Aorta (tissue), 5 donors: ENCODE results near the gene NEDD4L. TPM values are rescaled to one million over a fixed set of nuclear protein-coding genes. Genes with fewer than 3 reads are reported as not detected.

Experiments
- ATAC-seq: fragments of 200-7000 bp; cut with Tn5 transposase; one replicate; pipeline ENCODE4 v1.9.1; 2022; ENCODE audit warnings: moderate library complexity; ENCODE audit not compliant: low FRiP score
- DNase-seq, 2 donors: peaks; one replicate each; pipeline ENCODE4 v3.0.0-alpha.2; 2020
- H3K27ac ChIP-seq, 2 donors: one replicate each; pipeline ENCODE4 v1.5.1; 2013; ENCODE audit warnings: low read length in 2 of 2, mild to moderate bottlenecking in 2 of 2, moderate library complexity in 2 of 2, control low read depth in 1 of 2, inconsistent platforms in 1 of 2, low read depth in 1 of 2
- H3K27me3 ChIP-seq, 2 donors: one replicate each; pipeline ENCODE4 v1.6.1; 2013; ENCODE audit warnings: control low read depth in 1 of 2, low read length in 1 of 2, mild to moderate bottlenecking in 1 of 2, moderate library complexity in 1 of 2; ENCODE audit not compliant: insufficient read depth in 2 of 2, control insufficient read depth in 1 of 2
- H3K36me3 ChIP-seq, 2 donors: one replicate each; pipeline ENCODE4 v1.6.1; 2013; ENCODE audit warnings: control low read depth in 1 of 2, low read length in 1 of 2, mild to moderate bottlenecking in 1 of 2; ENCODE audit not compliant: insufficient read depth in 2 of 2, control insufficient read depth in 1 of 2
- H3K4me1 ChIP-seq, 2 donors: one replicate each; pipeline ENCODE4 v1.6.1; 2013; ENCODE audit warnings: low read length in 2 of 2, control low read depth in 1 of 2, mild to moderate bottlenecking in 1 of 2, moderate library complexity in 1 of 2; ENCODE audit not compliant: insufficient read depth in 2 of 2, control insufficient read depth in 1 of 2
- H3K4me3 ChIP-seq, 2 donors: one replicate each; pipeline ENCODE4 v1.5.1; 2013; ENCODE audit warnings: low read length in 2 of 2, control low read depth in 1 of 2, mild to moderate bottlenecking in 1 of 2
- H3K9me3 ChIP-seq: one replicate; pipeline ENCODE4 v1.6.1; 2013; ENCODE audit warnings: mild to moderate bottlenecking, low read length; ENCODE audit not compliant: control insufficient read depth
- WGBS, 2 donors: extraction: QIAGEN DNeasy Blood & Tissue Kit; methylation state at CpG; one replicate each; pipeline ENCODE4 v1.1.7; 2013; 5-methylcytosine and 5-hydroxymethylcytosine counted together
- intact Hi-C, 2 donors: fragments of 100-400 bp; cut with DNase I; formaldehyde crosslinking; loops; one replicate each; pipeline versions ENCODE4 v1.14.2 to v1.15.0; 2022
- polyA plus RNA-seq, 2 donors: library from polyadenylated mRNA; stranded (reverse); fragments of 200-250 nt; gene quantifications; one replicate each; pipeline ENCODE4 v1.2.3, GENCODE V29; 2013
- total RNA-seq, 2 donors: library from RNA; stranded (reverse); fragmentation: NEBNext Ultra II Directional; extraction: Animal tissue kit (Norgen Biotek cat#: 25700); gene quantifications; one replicate each; pipeline ENCODE4 v1.2.1, GENCODE V29; 2021
- donor health status: healthy with polysubstance abuse.
- donor health status: Bipolar disorder and iron deficiency.
- donor health status: DM: no; HTN: no; CAD: no.
- donor health status: DM: no; HTN: no; CAD: no.
- donor health status: DM: yes; HTN: yes; CAD: no.

NEDD4L gene
- total and polyA plus RNA-seq, 4 donors = 4.0 to 24.0 (median 17.8) TPM

DNA sequence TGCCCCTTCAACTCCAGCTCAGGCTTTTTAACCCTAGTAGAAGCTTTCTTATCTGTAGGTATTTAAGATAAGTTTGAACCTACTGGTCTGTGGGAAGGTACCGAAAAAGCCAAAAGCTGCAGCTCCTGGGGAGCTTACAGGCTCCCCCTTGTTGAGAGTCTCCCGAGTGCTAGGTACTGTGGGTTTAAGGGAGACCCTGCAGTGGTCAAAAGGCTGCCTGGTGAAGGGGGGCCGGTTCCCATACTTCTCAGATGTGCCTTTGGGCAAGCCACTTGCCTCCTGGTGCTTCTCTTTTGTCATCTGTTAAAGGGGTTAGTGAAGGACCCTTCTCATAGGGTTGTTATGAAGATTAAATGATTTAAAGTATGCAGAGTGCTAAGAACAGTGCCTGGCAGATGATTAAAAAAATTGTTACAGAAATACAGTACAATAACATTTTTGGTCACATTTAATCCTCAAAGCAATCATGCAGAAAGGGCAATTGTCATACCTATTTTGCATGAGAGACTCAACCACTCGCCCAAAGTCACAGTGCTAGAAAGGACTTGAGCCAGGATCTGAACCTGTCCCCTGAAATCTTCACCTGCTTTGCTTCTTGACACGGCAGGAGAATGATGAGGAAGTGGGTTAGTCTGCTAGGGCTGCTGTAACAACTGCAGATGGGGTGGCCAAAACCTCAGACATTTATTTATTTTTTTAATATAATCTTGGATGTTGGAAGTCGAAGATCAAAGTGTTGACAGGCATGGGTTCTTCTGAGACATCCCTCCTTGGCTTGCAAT lies 62.5 kb downstream of the NEDD4L start:
- WGBS, 2 donors = 88 to 91% methylated on average over 6 of the region's 6 CpGs
- no peak for ATAC-seq
- H3K4me1 ChIP-seq = no peaks in the 10 kb centered on the region

DNA sequence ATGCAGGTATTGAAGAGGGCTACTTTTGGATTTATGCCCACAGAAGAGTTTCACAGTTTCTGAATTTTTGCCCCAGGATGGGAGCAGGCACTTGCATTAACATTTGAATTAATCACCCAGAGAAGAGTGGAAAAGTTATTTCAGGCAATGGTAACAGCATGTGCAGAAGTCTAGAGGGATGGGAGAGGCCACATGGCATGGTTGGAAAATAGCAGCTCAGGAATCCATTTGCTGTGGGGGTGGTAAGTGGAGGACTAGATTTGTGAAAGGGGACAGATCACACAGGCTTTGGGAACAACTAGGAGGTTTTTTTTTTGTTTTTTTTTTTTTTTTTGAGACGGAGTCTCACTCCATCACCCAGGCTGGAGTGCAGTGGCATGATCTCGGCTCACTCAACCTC lies 65.2 kb downstream of the NEDD4L start:
- ATAC-seq = no peak
- 83 to 100% methylated on average over 1 to 2 of the region's 2 CpGs for WGBS, 2 donors
- Histone ChIP-seq H3K9me3 (no peaks in the 10 kb centered on the region), H3K36me3 (no peaks in the 10 kb centered on the region), H3K27me3 (no peaks in the 10 kb centered on the region), H3K27ac (no peak overlapping the region), H3K4me3 (no peak overlapping the region), H3K4me1 (no peaks in the 10 kb centered on the region)
- DNase-seq = no peak
- intact Hi-C loops = no loop called here

More for the DNA sequence above, 62.5 kb downstream of the NEDD4L start:
- H3K27ac ChIP-seq = no peak overlapping the region
- no peaks in the 10 kb centered on the region for H3K9me3 ChIP-seq
- H3K27me3 ChIP-seq = no peaks in the 10 kb centered on the region
- no peak overlapping the region for H3K4me3 ChIP-seq
- H3K36me3 ChIP-seq = no peaks in the 10 kb centered on the region
- intact Hi-C loops = no loop called here
- DNase-seq = no peak

DNA sequence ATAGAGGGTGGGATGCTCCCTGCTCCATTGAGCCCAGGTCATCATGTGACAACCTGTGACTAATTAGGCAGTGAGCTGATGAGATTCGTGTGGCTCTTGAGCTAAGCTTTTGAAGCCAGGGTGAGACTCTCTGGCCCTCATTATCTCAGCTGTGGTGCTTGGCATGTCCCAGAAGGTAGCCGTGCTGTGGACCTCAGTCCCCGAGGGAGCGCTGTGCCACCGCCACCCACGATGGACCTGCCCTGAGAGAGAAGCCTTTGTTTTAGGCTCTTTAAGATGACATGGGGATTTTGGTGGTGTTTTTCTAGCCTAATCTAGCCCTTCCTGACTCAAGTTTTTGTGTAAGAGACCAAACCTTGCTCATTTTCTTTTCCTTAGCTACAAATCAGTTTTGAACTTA lies 66.4 kb downstream of the NEDD4L start:
- Histone ChIP-seq H3K9me3 (no peaks in the 10 kb centered on the region), H3K27ac (no peak overlapping the region), H3K36me3 (no peaks in the 10 kb centered on the region), H3K4me3 (no peak overlapping the region), H3K27me3 (no peaks in the 10 kb centered on the region), H3K4me1 (no peaks in the 10 kb centered on the region)
- WGBS, 2 donors = 62 to 64% methylated on average over 6 of the region's 6 CpGs
- DNase-seq (no peak), ATAC-seq (no peak)
- intact Hi-C loops = no loop called here

DNA sequence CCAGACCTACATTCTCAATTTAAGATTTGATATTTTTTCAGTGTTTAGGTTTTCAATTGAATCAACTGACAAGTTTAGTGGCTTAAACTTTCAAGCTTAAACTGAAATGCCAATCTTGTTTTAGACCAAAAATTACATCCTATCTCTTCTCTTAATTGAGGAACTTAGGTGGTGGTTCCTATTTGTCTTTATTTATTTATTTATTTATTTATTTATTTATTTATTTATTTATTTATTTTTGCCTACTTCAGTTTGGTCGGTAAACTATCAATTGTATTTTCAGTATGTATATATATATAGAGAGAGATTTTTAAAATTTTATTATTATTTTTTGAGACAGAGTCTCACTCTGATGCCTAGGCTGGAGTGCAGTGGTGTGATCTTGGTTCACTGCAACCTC lies 68.1 kb downstream of the NEDD4L start:
- Histone ChIP-seq H3K4me3 (no peak overlapping the region), H3K27me3 (no peaks in the 10 kb centered on the region), H3K9me3 (no peaks in the 10 kb centered on the region), H3K4me1 (no peaks in the 10 kb centered on the region), H3K27ac (no peak overlapping the region), H3K36me3 (no peaks in the 10 kb centered on the region)
- 96 to 98% methylated on average over 1 of the region's 1 CpG for WGBS, 2 donors
- no peak for DNase-seq
- intact Hi-C loops = no loop called here
- ATAC-seq = no peak

DNA sequence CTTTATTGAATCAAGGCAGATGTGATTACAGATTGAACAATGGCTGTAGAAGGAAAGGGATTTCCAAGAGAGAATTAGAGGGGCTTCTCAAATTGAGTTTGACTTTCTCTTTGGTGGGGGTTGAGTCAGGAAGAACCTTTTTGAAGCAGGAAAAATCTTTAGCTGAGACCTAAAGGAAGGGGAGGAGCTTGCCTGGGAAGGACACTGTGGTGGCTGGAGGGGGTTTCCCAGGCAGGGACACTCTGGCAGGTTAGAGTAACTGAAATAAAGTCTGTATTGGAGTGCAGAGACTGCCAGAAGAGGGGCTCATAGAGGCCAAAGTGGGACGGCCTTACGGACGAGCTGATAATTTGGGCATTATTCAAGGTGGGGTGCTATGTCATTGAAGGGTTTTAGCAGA lies 69.3 kb downstream of the NEDD4L start:
- Histone ChIP-seq H3K36me3 (no peaks in the 10 kb centered on the region), H3K27ac (no peak overlapping the region), H3K4me3 (no peak overlapping the region), H3K4me1 (no peaks in the 10 kb centered on the region), H3K27me3 (no peaks in the 10 kb centered on the region), H3K9me3 (no peaks in the 10 kb centered on the region)
- no peak for ATAC-seq
- DNase-seq = no peak
- WGBS, 2 donors = 91 to 95% methylated on average over 3 of the region's 3 CpGs
- intact Hi-C loops = no loop called here

DNA sequence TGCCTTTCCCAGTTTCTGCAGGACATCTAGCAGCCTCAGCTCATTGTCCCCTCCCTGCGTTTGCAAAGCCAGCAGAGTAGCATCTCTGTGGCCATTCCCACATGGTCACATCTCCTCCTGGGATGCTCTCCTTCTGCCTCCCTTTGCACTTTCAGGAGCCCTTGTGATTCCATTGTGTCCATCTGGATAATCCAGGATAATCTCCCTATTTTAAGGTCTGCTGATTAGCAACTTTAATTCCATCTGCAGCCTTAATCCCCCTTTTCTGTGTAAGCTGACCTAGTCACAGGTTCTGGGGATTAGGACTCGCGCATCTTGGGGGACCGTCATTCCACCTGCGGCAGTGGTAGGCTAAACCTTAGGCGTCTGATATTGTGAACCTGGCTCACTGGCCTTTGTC lies 70.7 kb downstream of the NEDD4L start:
- Histone ChIP-seq H3K27ac (no peak overlapping the region), H3K27me3 (no peaks in the 10 kb centered on the region), H3K4me3 (no peak overlapping the region), H3K9me3 (no peaks in the 10 kb centered on the region), H3K4me1 (no peaks in the 10 kb centered on the region), H3K36me3 (no peaks in the 10 kb centered on the region)
- ATAC-seq = no peak
- intact Hi-C loops = no loop called here
- no peak for DNase-seq
- WGBS, 2 donors = 96 to 98% methylated on average over 6 of the region's 6 CpGs

DNA sequence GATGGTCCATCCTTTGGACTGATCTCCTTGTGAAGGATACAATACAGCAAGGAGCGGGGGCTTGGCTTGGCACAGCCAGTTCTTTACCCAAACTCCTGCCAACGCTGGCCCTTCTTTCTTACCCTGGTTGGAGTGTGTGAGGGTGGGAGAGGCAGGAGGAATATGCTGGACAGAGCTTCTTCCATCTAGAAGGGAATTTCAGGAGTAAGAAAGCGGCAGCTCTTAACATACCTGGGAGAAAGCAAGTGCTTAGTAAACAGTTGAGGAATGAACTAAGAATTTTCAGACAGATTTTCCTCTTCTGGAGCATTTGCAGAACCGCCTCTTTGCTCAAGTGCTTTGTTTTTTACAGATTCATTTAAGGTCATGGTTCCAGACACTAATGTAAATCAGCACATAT lies 72.8 kb downstream of the NEDD4L start:
- H3K4me1 ChIP-seq = no peaks in the 10 kb centered on the region
- intact Hi-C loops = no loop called here
- 92 to 94% methylated on average over 4 of the region's 4 CpGs for WGBS, 2 donors
- H3K9me3 ChIP-seq = no peaks in the 10 kb centered on the region
- H3K27me3 ChIP-seq = no peaks in the 10 kb centered on the region
- H3K4me3 ChIP-seq = no peak overlapping the region
- DNase-seq = no peak
- no peak for ATAC-seq
- no peaks in the 10 kb centered on the region for H3K36me3 ChIP-seq
- H3K27ac ChIP-seq = no peak overlapping the region

DNA sequence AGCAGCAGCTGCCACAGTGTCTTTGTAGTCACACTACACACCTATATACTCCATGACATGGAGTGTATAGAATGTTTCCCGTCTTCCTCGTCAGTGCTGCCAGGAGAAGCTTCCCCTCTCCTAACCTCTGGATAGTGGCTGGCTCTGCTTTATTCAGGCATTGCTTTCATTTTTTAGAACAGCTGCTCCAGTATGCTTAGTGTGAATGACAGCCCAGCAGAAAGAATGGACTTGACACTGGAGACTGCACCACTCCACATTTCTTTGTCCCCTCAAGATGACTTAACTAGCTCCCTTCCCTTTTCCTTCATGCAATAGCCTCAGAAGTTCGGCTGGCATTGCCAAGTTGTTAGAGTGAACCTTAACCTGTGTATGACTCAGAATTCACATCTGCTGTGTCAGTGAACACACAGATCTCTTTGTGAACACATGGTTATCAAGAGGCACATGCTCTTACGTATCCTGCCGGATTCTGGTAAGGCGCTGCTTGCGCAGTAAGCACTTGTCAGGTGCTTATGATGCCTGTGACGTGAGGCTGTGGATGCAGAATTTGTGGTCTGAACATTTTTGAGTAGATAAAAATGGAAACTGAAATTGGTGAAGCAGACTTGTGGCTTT lies 73.9 kb downstream of the NEDD4L start:
- WGBS, 2 donors = 71 to 81% methylated on average over 8 of the region's 8 CpGs
- no peak for DNase-seq
- intact Hi-C loops = no loop called here
- Histone ChIP-seq H3K4me1 (no peaks in the 10 kb centered on the region), H3K36me3 (no peaks in the 10 kb centered on the region), H3K27ac (no peak overlapping the region), H3K9me3 (no peaks in the 10 kb centered on the region), H3K27me3 (no peaks in the 10 kb centered on the region), H3K4me3 (no peak overlapping the region)
- no peak for ATAC-seq

DNA sequence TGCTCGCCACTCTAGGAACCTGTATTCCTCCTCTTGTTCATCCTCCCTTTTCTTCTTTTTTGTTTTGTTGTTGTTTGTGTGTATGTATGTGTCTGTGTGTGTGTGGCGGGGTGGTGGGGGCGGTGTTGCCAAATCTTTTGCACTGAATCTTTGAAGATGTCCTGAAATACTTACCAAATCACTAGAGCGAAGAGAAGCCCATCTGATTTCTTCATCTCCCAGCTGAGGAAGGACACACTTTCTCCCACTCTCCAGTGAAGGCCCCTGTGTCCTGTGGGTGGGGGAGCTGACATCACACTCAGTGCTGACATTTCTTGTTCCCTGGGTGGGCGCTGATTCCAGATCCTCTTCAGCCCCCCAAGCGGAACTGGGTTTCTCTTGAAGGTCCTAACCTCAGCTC lies 74.5 kb downstream of the NEDD4L start:
- Histone ChIP-seq H3K9me3 (no peaks in the 10 kb centered on the region), H3K4me1 (no peaks in the 10 kb centered on the region), H3K27ac (no peak overlapping the region), H3K27me3 (no peaks in the 10 kb centered on the region), H3K36me3 (no peaks in the 10 kb centered on the region), H3K4me3 (no peak overlapping the region)
- intact Hi-C loops = no loop called here
- DNase-seq = no peak
- no peak for ATAC-seq
- 94 to 99% methylated on average over 5 to 6 of the region's 6 CpGs for WGBS, 2 donors
